CD4-positive, alpha-beta T cell treated with Interleukin-15 for 1 hour (primary cell): Measurements from ENCODE around the gene MFSD12.

Experiments
- DNase-seq: peaks from one replicate; pipeline ENCODE4 v3.0.0-alpha.2; 2020

MFSD12 gene

GRCh38 chr19:3555653-3556422 is 1.5 kb downstream of the MFSD12 start:
- DNase-seq = no peak

GRCh38 chr19:3554254-3555083 is 2.9 kb downstream of the MFSD12 start:
- DNase-seq = peak; percentile 61

DNA sequence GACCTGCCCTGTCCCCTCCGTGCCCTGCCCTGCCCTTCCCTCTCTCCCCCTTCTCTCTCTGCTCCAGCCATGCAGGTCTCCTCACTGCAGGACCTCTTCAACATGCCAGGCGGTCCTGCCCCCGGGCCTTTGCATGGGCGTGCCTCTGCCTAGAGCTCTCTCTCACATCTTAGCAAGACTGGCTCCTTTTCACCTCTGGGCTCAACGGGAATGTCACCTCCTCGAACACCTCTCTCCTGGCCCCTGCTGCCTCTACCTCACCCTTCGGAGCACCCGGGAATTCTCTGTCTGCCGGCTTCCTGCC is 5.6 kb downstream of the MFSD12 start:
- no peak for DNase-seq

DNA sequence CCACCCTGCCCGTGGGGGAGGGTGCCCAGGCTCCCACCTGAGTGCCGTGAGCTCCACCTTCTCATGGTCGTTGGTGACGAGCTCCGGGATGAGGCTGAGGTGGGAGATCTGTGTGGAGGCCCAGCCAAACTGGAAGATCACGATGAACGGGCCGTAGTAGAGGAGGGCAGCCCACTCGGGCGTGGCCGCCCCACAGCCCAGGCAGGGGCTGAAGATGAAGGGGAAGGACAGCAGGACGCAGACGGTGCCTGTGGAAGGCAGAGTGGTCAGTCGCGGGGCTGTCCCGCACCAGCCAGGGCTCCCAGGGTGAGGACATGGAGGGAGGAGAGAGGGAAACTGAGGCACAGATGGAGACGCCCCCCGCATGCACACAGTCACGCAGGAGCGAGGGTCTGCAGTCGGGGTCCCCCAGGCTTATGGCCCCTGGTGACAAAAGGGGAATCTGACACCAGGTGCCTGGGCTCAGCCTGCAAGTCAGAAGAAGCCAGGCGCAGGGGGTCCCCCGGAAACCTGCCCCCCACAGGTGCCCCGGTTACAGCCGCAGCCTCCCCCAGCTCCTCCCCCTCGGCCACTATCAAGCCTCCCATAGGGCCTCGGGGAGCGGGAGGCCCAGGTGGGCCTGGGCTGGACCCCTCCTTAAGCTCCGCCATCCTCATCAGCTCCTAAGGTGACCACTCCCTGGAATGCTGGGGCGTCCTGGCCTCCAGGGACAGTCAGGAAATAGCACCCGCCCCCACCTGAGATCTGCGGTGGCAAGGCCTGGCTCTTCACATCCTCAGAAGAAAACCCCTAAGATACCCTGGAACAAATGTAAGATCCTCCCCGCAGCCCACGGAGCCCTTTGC is 6.2 kb downstream of the MFSD12 start:
- DNase-seq = no peak

DNA sequence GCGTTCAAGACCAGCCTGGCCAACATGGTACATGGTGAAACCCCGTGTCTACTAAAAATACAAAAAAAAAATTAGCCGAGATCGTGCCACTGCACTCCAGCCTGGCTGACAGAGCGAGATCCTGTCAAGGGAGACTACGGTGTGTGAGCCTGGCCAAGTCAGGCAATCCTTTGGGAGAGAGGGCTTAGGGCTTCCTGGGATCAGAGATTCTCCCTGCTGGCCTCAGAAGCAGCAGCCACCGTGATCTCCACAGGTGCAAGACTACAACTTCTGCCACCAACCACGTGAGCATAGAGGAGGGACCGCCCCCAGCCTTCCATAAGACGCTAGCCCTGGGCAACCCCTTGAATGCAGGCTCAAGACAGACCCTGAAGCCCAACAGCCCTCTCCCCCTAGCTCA is 7.6 kb downstream of the MFSD12 start:
- no peak for DNase-seq

DNA sequence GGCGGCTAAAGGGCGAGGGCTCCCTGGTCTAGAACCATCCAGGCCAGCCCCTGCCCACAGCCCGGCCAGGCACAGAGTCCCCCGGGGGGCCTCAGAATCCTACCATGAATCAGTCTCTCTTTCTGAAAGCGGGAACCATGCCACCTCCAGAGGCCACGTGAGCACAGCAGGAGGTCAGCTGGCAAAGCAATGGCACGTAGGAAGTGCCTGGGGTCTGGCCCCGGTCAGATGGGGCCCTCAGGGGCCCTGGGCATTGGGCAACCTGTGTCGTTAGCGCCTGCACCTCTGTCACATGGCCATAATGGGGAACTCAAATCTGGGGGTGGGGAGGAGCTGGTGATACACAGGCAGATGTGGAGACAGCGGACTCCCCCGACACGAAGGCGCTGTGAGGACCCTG is 8.8 kb downstream of the MFSD12 start:
- DNase-seq = peak; percentile 73

- no peak for DNase-seq
Measured at GRCh38 chr19:3547767-3548282, 9.6 kb downstream of the MFSD12 start.

DNA sequence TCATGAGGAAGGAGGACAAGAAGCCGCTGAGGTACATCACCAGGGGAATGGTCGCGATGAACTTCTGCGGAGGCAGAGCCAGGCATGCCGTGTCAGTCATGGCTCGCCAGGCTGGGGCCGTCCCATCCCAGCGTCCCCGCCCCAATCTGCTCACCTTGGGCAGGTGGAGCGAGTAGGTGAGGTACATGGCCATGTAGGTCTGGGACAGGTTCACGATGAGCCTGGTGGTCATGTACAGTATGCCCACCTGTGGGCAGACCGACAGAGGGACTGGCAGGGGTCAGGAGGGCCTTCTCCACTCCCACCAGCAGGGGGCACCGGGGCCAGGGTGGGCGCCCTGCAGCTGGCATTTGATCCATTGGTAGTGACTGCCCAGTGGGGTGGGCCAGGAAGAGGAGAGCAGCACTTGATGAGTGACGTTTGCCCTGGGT is 10.1 kb downstream of the MFSD12 start:
- DNase-seq = no peak

- no peak for DNase-seq
Measured at GRCh38 chr19:3546119-3546518, 11.3 kb downstream of the MFSD12 start.

- no peak for DNase-seq
Measured at GRCh38 chr19:3545669-3546034, 11.7 kb downstream of the MFSD12 start.

GRCh38 chr19:3544742-3545668 is 12.4 kb downstream of the MFSD12 start:
- peak; percentile 65 for DNase-seq

- no peak for DNase-seq
Measured at GRCh38 chr19:3544058-3544376, 13.4 kb downstream of the MFSD12 start.

GRCh38 chr19:3543150-3544057 is 14.0 kb downstream of the MFSD12 start:
- DNase-seq = no peak

- DNase-seq = no peak
Measured at GRCh38 chr19:3539756-3540118, 17.6 kb downstream of the MFSD12 start.

GRCh38 chr19:3538965-3539755 is 18.2 kb downstream of the MFSD12 start, which contains the start of gene TEKTIP1:
Gene TEKTIP1 (plus strand): TSS chr19:3539174. CDS start chr19:3539178, 4 bp downstream.
- DNase-seq = no peak

DNA sequence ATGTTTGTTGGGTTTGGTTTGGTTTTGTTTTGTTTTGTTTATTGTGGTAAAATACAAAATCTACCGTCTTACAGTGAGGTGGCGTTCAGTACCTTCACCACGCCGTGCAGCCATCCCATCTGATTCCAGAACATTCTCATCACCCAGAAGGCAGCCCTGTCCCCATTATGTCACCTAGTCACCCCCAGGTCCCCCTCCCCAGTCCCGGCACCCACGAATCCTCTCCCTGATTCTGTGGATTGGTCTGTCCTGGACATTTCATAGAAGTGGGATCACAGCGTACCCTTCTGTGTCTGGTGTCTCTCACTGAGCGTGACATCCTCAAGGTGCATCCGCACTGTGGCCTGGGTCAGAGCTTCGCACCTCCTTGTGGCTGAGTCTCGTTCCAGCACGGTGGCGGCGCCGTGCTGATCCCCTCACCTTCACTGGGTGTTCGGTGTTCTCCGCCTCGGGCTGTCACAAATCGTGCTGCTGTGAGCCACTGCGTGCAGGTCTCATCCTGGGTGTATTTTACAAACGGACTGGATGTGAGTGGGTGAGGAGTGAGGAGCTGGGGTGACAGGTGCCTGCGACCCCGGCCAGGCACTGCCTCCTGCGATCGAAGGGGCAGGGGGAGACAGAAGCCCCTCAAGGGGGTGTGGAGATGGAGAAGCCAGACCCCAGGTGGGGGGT is 19.0 kb downstream of the MFSD12 start:
- DNase-seq = no peak

GRCh38 chr19:3537438-3538240 is 19.7 kb downstream of the MFSD12 start:
- DNase-seq = no peak

DNA sequence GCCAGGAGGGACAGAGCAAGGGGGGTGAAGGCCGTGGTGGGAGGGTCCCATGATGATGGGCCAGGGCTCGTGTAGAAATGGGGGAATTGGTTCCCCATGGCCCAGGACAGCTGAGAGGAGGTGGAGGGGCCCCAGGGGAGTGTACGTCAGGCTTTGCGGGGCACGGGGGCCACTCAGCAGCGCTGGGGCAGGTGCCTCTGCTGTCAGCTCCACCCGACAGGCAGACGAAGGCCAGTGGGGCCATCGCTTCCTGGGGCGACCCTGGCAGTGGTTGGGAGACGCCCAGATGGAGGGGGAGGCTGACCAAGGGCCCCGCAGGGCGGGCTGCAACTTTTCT is 20.3 kb downstream of the MFSD12 start:
- no peak for DNase-seq
